Activated CD4-positive, alpha-beta T cell treated with anti-CD3 and anti-CD28 coated beads for 1 hour (primary cell): ENCODE results near the gene FOXR1.
"Not testable (repeated sequence)": the region's sequence is repeated elsewhere in the genome, so short reads cannot be mapped to it uniquely, and the experiment has no call there.

Source experiments
- DNase-seq: peaks from one replicate; pipeline ENCODE4 v3.0.0-alpha.2; 2020

Gene FOXR1

DNA sequence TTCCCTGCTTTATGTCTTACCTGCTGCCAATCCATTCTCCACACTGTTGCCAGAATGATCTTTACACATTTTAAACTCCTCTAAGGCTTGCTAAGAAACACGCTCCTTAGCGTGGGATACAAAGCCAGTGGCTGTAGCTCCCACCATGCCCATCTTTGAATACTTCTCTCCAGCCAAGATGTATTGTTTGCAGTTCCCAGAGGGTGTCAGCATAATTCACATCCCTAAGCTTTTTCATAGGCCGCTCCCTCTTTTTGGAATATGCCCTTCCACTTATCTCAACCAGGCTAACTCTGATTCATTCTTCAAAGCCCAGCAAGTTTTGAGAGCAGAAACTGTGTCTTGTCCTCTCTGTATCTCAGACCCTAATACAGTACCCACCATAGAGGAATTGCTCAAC, 23.6 kb upstream of the FOXR1 start:
- no peak for DNase-seq

GRCh38 chr11:118953265-118953664, 18.3 kb upstream of the FOXR1 start:
- no peak for DNase-seq

DNA sequence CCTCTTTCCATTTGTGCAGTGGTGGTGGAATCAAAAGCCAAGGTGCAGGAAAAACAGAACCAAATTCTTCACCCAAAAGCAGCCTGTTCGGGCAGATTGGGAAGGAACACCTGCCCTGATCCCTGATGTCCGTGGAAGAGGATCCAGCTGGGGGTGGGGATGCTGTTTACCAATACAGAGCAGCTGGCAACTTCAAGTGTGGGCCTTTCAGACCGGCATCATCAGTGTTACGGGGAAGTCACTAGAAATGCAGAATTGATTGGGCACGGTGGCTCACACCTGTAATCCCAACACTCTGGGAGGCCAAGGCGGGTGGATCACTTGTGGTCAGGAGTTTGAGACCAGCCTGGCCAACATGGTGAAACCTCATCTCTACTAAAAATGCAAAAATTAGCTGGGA, 17.6 kb upstream of the FOXR1 start:
- not testable (repeated sequence) for DNase-seq

- peak; percentile 82 for DNase-seq
These were observed 15.3 kb upstream of the FOXR1 start, which contains the start of gene UPK2 for GRCh38 chr11:118956094-118956846. Gene UPK2 (plus strand): TSS chr11:118956298. CDS start chr11:118956351, 53 bp downstream.

- DNase-seq: no peak
These were observed 14.6 kb upstream of the FOXR1 start for GRCh38 chr11:118956847-118957469.

DNA sequence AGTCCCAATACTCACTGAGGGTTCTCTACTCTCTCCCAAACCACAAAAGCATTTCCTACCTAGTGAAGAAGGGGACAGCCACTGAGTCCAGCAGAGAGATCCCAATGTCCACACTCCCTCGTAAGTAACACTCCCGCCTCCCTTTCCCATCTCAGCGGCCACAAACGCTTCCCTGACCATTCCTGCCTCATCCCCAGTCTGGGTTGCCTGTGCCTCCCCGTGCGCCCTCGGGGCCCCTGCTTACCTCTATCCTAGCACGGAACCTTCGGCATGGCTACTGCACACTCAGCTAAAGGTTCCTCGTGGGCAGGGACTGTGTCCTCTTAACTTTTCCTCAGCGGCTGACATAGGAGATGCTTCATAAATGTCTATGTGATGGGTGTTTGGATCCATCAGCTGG, 14.0 kb upstream of the FOXR1 start:
- no peak for DNase-seq

DNA sequence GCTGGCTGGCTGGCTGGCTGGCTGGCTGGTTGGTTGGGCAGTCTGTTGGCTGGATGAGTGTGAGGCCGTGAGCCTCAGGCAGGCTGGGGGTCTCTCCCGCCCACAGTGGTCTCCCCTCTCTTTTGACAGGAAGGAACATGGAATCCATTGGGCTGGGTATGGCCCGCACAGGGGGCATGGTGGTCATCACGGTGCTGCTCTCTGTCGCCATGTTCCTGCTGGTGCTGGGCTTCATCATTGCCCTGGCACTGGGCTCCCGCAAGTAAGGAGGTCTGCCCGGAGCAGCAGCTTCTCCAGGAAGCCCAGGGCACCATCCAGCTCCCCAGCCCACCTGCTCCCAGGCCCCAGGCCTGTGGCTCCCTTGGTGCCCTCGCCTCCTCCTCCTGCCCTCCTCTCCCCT, 13.6 kb upstream of the FOXR1 start:
- no peak for DNase-seq

DNA sequence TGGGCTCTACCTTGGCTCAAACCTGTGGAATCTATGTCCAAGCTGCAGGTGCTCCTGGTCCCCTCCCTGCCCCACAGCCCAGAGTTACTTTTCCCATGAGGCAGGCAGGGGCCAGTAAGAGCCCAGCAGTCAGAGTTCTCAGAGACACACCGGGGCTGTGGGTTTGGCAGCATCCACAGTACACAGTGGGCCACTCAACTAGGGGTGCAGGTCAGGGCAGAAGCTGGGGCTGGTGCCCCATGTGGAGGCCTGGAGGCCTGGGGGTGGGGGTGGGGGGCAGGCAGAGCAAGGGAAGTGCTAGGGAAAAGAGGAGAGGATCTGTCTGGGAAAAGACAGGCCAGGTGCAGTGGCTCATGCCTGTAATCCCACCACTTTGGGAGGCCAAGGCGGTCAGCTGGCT, 13.0 kb upstream of the FOXR1 start:
- no peak for DNase-seq

GRCh38 chr11:118961189-118961588, 10.4 kb upstream of the FOXR1 start:
- DNase-seq: no peak

GRCh38 chr11:118961591-118961990, 10.0 kb upstream of the FOXR1 start:
- DNase-seq: no peak

- not testable (repeated sequence) for DNase-seq
These were observed 2.1 kb upstream of the FOXR1 start for GRCh38 chr11:118969508-118969907.

GRCh38 chr11:118973985-118974384, 2.4 kb downstream of the FOXR1 start:
- no peak for DNase-seq

- DNase-seq: no peak
These were observed 4.5 kb downstream of the FOXR1 start for GRCh38 chr11:118975771-118976709.

GRCh38 chr11:118979434-118979833, 7.9 kb downstream of the FOXR1 start:
- no peak for DNase-seq

GRCh38 chr11:118980191-118980881, 8.8 kb downstream of the FOXR1 start:
- DNase-seq: no peak

- DNase-seq: not testable (repeated sequence)
These were observed 12.8 kb downstream of the FOXR1 start for GRCh38 chr11:118984337-118984736.

DNA sequence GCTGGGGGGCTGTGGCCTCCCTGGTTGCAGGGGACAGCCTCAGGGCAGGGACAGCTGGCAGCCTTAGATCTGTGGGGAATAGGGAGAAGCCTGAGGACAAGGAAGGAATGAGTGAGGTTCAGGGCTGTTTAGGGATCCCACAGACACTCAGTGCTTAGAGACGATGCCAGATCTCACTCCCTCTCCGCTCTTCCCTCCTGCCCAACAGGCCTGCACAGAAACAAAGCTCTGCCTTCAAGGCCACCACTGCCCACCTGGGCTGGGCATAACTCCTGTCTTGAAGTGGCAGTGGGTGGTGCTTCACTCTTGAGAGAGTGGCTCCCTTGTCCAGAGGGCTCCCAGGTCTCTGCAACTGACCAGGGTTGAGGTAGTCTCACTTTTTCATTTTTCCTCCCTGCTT, 13.3 kb downstream of the FOXR1 start:
- no peak for DNase-seq

GRCh38 chr11:118988280-118988679, 16.7 kb downstream of the FOXR1 start:
- DNase-seq: no peak

DNA sequence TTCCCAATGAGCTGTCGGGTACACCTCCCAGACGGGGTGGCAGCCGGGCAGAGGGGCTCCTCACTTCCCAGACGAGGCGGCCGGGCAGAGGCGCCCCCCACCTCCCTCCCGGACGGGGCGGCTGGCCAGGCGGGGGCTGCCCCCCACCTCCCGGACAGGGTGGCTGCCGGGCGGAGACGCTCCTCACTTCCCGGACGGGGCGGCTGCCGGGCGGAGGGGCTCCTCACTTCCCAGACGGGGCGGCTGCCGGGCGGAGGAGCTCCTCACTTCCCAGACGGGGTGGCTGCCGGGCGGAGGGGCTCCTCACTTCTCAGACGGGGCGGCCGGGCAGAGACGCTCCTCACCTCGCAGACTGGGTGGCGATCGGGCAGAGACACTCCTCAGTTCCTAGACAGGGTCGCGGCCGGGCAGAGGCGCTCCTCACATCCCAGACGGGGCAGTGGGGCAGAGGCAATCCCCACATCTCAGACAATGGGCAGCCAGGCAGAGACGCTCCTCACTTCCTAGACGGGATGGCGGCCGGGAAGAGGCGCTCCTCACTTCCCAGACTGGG, 20.0 kb downstream of the FOXR1 start:
- DNase-seq: not testable (repeated sequence)

DNA sequence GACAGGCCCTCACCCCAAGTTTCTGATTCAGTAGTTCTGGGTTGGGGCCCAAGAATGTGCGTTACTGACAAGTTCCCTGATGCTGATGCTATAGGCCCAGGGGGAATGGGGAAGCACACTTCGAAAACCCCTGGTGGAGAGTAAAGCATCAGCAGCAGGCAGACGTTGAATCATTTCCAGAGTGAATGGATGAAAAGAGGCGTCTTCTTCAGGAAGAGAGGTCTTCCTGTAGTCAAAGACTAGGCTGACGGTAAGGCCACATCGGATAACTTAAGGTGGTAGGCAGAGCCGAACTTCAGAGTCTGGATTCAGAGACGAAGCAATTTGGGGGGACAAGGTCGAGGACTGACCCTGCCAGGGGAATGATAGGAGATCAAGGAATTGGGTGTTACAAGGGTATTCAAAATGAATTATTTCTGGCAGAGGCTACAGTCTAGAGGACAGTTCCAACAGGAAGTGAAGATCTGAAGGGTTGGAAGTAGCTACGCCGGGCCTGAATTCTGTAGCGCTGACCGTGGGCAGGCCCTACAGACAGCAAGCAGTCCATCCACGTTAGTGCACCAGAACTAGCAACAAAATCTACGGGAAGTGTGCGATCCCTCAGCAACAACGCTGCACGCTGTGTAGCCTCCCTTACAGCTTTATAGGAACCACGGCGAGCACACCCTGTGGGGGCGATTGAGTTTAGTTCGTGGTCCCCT, 25.5 kb downstream of the FOXR1 start:
- no peak for DNase-seq

GRCh38 chr11:118997627-118998387, 26.2 kb downstream of the FOXR1 start, which contains the start of gene CENATAC:
Gene CENATAC (plus strand): TSS chr11:118998138. CDS start chr11:118998198, 60 bp downstream.
- peak; percentile 92 for DNase-seq
